Common myeloid progenitor, CD34-positive (primary cell): ENCODE measurements around the gene GPR107.
"Not testable (repeated sequence)": the region's sequence is repeated elsewhere in the genome, so short reads cannot be mapped to it uniquely, and the experiment has no call there.

Experiments
- CTCF ChIA-PET: fragments of 350-600 bp; sonication (Branson Sonifier 250); formaldehyde crosslinking; loops from one replicate; lab custom pipeline; 2021; ENCODE audit warnings: antibody characterized with exemption; lab: Charles Lee
- POLR2A ChIA-PET: fragments of 350-600 bp; sonication (Branson Sonifier 250); formaldehyde crosslinking; loops from one replicate; lab custom pipeline; 2021; ENCODE audit warnings: antibody characterized with exemption; lab: Charles Lee
- DNase-seq, 3 donors: peaks; one replicate each; pipeline versions ENCODE4 v3.0.0 to v3.0.0-alpha.2; 2013
- H3K27ac ChIP-seq, 2 experiments: 1 replicate in 1 of 2; 2 replicates in 1 of 2; pipeline ENCODE4 v1.7.0; 2013; ENCODE audit warnings: inconsistent platforms in 2 of 2, low read length in 2 of 2, mild to moderate bottlenecking in 2 of 2, low read depth in 1 of 2, moderate library complexity in 1 of 2; ENCODE audit not compliant: severe bottlenecking in 2 of 2, insufficient read depth in 1 of 2, poor library complexity in 1 of 2
- H3K27me3 ChIP-seq, 5 experiments: replicated peaks in 2 of 5; 1 replicate in 3 of 5; 2 replicates in 2 of 5; pipeline versions ENCODE4 v1.6.1 to v1.7.0; 2013; ENCODE audit warnings: low read length in 4 of 5, mild to moderate bottlenecking in 2 of 5, moderate library complexity in 2 of 5, inconsistent platforms in 1 of 5; ENCODE audit not compliant: insufficient read depth in 5 of 5, control insufficient read depth in 4 of 5
- H3K36me3 ChIP-seq, 4 experiments: 1 replicate in 2 of 4; 2 replicates in 2 of 4; pipeline versions ENCODE4 v1.6.1 to v1.7.0; 2013; ENCODE audit warnings: low read length in 3 of 4, control low read depth in 1 of 4, mild to moderate bottlenecking in 1 of 4; ENCODE audit not compliant: control insufficient read depth in 4 of 4, insufficient read depth in 4 of 4
- H3K4me1 ChIP-seq, 4 experiments: 1 replicate in 3 of 4; 2 replicates in 1 of 4; pipeline versions ENCODE4 v1.6.1 to v1.7.1; 2013; ENCODE audit warnings: low read length in 3 of 4, mild to moderate bottlenecking in 3 of 4, control low read depth in 1 of 4, inconsistent platforms in 1 of 4, moderate library complexity in 1 of 4; ENCODE audit not compliant: control insufficient read depth in 4 of 4, insufficient read depth in 4 of 4; ENCODE audit errors: control extremely low read depth in 1 of 4
- H3K4me3 ChIP-seq, 7 experiments: 1 replicate in 4 of 7; 2 replicates in 3 of 7; pipeline versions ENCODE4 v1.5.1 to v1.7.0; 2013; ENCODE audit warnings: mild to moderate bottlenecking in 7 of 7, low read length in 6 of 7, moderate library complexity in 6 of 7, inconsistent platforms in 2 of 7, low read depth in 2 of 7, control low read depth in 1 of 7; ENCODE audit not compliant: insufficient read depth in 4 of 7, control insufficient read depth in 1 of 7; ENCODE audit errors: extremely low read depth in 1 of 7
- H3K9me3 ChIP-seq, 5 experiments: 1 replicate in 4 of 5; 2 replicates in 1 of 5; pipeline versions ENCODE4 v1.6.1 to v1.7.1; 2013; ENCODE audit warnings: low read length in 4 of 5, mild to moderate bottlenecking in 2 of 5, inconsistent platforms in 1 of 5, low read depth in 1 of 5, moderate library complexity in 1 of 5; ENCODE audit not compliant: control insufficient read depth in 4 of 5, insufficient read depth in 2 of 5; ENCODE audit errors: control extremely low read depth in 1 of 5
- WGBS: methylation state at CpG from one replicate; pipeline ENCODE4 v1.1.5; 2013; ENCODE audit not compliant: insufficient coverage; 5-methylcytosine and 5-hydroxymethylcytosine counted together

The GPR107 gene

DNA sequence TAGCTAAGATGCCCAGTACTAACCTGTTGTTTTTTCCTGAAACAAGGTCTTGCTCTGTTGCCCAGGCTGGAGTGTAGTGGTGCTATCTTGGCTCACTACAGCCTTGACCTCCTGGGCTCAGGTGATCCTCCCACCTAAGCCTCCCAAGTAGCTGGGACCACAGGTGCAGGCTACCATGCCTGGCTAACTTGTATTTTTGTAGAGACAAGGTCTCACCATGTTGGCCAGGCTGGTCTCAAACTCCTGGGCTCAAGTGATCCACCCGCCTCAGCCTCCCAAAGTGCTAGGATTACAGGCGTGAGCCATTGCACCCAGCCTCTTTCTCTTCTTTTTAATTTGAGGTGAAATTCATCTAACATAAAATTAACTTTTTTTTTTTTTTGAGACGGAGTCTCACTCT, 31.9 kb upstream of the GPR107 start:
- CTCF ChIA-PET = interaction anchor here (1.9 kb wide), 1 partner anchor 18 kb away, joined by 5 read pairs; no protein-coding TSS in a partner anchor
- not testable (repeated sequence) for H3K9me3 ChIP-seq, H3K27me3 ChIP-seq, H3K4me3 ChIP-seq, H3K4me1 ChIP-seq, H3K27ac ChIP-seq, DNase-seq
- 83% methylated on average over 1 of the region's 3 CpGs for WGBS
- peaks cover 0 to 19% (median 6%) of the 10 kb centered on the region in 4 experiments for H3K36me3 ChIP-seq
- POLR2A ChIA-PET = interaction anchor here (0.6 kb wide), 1 partner anchor 160 kb away, joined by 5 read pairs; no protein-coding TSS in a partner anchor

DNA sequence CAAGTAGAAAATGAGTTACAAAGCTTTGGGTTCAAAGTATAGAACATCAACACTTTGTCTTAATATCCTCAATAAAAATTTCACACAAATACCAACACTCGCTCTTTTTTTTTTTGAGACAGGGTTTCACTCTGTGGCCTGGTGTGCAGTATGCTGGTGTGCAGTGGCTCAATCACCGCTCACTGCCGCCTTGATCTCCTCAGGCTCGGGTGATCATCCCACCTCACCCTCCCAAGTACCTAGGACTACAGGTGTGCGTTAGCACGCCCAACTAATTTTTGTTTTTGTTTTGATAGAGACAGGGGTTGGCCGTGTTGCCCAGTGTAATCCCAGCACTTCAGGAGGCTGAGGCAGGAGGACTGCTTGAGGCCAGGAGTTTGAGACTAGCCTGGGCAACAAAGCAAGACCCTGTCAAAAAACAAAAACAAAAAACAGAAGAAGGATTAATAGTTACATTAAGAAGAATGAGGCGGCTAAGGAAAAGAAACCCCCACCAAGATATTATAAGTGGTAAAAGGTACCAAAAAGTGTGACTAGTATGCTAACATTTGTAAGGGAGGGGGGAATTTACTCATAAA, 31.1 kb upstream of the GPR107 start:
- Histone ChIP-seq H3K36me3 (peaks cover 0 to 19% (median 7%) of the 10 kb centered on the region in 4 experiments), H3K27me3 (no peaks in the 10 kb centered on the region), H3K9me3 (peaks cover 0 to 3% (median 0%) of the 10 kb centered on the region in 5 experiments), H3K27ac (peak overlapping the region; percentile 14 to 49), H3K4me1 (peaks cover 3 to 12% (median 7%) of the 10 kb centered on the region in 4 experiments), H3K4me3 (no peak overlapping the region)
- CTCF ChIA-PET = interaction anchor here (1.3 to 1.9 kb wide), 2 partner anchors 17 to 18 kb away, joined by 3 to 5 read pairs; no protein-coding TSS in a partner anchor
- POLR2A ChIA-PET = interaction anchor here (0.6 to 0.8 kb wide), 3 partner anchors 14 to 161 kb away, joined by 3 to 5 read pairs (median 3); no protein-coding TSS in a partner anchor
- DNase-seq = no peak
- 50% methylated on average over 2 of the region's 8 CpGs for WGBS

DNA sequence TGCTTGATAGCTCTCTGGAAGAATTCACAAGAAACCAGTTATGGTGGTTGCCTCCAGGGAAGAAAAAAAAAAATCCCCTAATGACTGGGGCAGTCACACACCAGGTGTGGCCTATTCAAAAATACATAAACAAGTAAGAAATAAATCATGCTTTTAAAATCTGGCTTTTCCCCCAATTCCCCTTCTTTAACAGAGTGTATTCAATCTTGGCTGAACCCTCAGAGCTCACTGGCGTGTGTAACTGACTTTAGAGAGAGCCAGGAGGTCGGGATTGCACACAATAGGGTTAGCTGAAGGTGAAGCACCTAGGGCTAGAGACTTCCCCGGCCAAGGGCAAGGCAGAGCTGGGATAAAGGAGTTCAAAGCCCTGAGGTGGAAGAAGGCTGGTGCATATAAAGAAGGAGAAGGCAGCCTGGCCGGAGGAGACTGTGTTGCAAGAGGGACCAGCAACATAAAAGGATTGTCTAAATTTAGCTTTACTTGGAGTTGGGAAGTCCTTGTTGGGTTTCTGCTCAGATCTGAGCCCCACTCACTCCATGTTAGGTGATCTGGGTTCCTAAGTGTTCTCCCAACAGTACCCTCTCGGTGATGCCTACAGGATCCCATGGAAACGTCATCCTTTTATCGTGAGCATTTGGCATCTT, 30.4 kb upstream of the GPR107 start:
- H3K9me3 ChIP-seq = peaks cover 0 to 3% (median 0%) of the 10 kb centered on the region in 5 experiments
- 94% methylated on average over 6 of the region's 7 CpGs for WGBS
- no peaks in the 10 kb centered on the region for H3K27me3 ChIP-seq
- CTCF ChIA-PET = interaction anchor here (0.5 to 1.9 kb wide), 3 partner anchors 17 to 36 kb away, joined by 3 to 5 read pairs (median 3); no protein-coding TSS in a partner anchor
- POLR2A ChIA-PET = interaction anchor here (0.8 kb wide), 2 partner anchors 15 to 135 kb away, joined by 3 read pairs; no protein-coding TSS in a partner anchor
- DNase-seq = no peak
- H3K36me3 ChIP-seq = peaks cover 0 to 22% (median 8%) of the 10 kb centered on the region in 4 experiments
- H3K4me3 ChIP-seq = no peak overlapping the region
- peaks cover 3 to 12% (median 7%) of the 10 kb centered on the region in 4 experiments for H3K4me1 ChIP-seq
- peak overlapping the region in 1 of 2 experiments; percentile 49 for H3K27ac ChIP-seq

DNA sequence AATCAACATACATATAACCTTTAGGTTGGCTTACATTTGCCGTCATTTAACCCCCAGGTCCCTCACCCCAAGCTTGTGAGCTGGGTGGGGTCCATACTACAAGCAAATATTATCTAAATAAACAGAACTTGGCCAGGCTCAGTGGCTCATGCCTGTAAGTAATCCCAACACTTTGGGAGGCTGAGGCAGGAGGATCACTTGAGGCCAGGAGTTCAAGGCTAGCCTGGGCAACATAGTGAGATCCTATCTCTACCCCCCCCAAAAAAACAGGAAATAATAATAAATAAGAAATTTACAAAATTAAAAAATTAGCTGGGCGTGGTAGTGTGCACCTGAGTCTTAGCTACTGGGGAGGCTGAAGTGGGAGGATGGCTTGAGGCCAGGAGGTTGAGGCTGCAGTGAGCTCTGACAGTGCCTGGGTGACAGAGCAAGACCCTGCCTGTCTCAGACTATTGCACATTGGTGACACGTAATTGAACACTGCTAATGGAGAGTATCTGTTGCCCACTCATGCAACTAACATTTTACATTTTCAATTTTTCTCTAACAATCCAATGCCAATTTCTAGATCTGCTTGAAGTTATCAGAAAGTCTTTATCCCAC, 29.6 kb upstream of the GPR107 start:
- H3K4me1 ChIP-seq = peaks cover 3 to 12% (median 7%) of the 10 kb centered on the region in 4 experiments
- H3K36me3 ChIP-seq = peaks cover 0 to 19% (median 6%) of the 10 kb centered on the region in 4 experiments
- WGBS = 50% methylated on average over 2 of the region's 3 CpGs
- no peak for DNase-seq
- no peak overlapping the region for H3K4me3 ChIP-seq
- H3K9me3 ChIP-seq = peaks cover 0 to 3% (median 0%) of the 10 kb centered on the region in 5 experiments
- no peaks in the 10 kb centered on the region for H3K27me3 ChIP-seq
- H3K27ac ChIP-seq = peak overlapping the region in 1 of 2 experiments; percentile 27
- CTCF ChIA-PET = interaction anchor here (0.9 to 1.3 kb wide), 2 partner anchors 19 to 28 kb away, joined by 3 read pairs; no protein-coding TSS in a partner anchor
- POLR2A ChIA-PET = no interaction called here

DNA sequence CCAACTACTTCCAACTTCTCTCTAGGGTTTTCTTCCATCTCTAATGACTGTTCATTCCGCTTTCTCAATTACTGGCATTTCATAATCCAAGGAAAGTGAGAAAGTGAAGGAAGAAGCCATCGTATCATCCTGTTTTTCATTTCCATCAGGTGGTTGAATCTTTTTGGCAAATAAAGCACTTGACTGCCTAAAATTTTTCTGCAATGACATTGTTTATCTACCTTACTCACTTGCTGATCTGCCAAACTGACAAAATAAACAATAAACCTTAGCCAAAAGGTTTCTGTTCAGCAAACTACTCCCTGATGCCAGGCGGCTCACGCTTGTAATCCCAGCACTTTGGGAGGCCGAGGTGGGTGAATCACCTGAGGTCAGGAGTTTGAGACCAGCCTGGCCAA, 29.1 kb upstream of the GPR107 start:
- POLR2A ChIA-PET = no interaction called here
- H3K4me1 ChIP-seq = peaks cover 3 to 12% (median 7%) of the 10 kb centered on the region in 4 experiments

DNA sequence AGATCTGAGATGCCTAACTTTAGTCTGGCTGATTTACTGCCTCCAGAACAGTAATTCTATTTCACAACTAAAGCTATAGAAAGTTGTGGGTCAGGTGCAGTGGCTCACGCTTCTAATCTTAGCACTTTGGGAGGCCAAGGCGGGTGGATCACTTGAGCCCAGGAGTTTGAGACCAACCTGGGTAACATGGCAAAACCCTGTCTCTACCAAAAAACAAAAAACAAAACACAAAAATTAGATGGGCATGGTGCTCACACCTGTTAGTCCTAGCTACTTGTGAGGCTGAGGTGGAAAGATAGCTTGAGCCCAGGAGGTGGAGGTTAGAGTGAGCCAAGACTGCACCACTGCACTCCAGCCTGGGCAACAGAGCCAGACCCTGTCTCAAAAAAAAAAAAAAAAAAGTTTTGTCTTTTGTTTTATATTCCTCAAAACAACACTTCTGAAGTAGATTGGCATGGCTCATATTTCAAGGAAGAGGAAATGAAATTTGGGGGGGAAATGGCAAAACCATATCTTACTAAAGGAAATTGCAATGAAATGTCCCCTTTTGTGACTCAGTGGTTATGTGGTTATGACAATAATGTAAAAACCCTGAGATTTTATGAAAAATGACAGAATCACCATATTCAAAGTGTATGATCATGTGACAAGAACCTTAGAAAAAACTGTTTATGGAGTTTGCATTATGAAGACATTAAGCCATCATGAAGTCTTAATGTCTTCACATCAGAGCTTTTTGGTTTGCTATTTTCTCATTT, 26.9 kb upstream of the GPR107 start:
- H3K27me3 ChIP-seq = no peaks in the 10 kb centered on the region
- peaks cover 0 to 3% (median 0%) of the 10 kb centered on the region in 5 experiments for H3K9me3 ChIP-seq
- peaks cover 9 to 18% (median 10%) of the 10 kb centered on the region in 4 experiments for H3K4me1 ChIP-seq
- ChIA-PET CTCF (interaction anchor here (0.6 to 0.9 kb wide), 2 partner anchors 12 to 97 kb away, joined by 3 read pairs; no protein-coding TSS in a partner anchor), POLR2A (no interaction called here)
- no peak for DNase-seq
- H3K27ac ChIP-seq = no peak overlapping the region
- 100% methylated on average over 1 of the region's 2 CpGs for WGBS
- H3K4me3 ChIP-seq = no peak overlapping the region
- H3K36me3 ChIP-seq = peaks cover 0 to 16% (median 4%) of the 10 kb centered on the region in 4 experiments

More for the DNA sequence above, 29.1 kb upstream of the GPR107 start:
- no peaks in the 10 kb centered on the region for H3K27me3 ChIP-seq
- 100% methylated on average over 1 of the region's 5 CpGs for WGBS
- H3K27ac ChIP-seq = peak overlapping the region in 1 of 2 experiments; percentile 27
- CTCF ChIA-PET = interaction anchor here (0.9 kb wide), 1 partner anchor 28 kb away, joined by 3 read pairs; no protein-coding TSS in a partner anchor
- H3K36me3 ChIP-seq = peaks cover 0 to 18% (median 5%) of the 10 kb centered on the region in 4 experiments
- DNase-seq = no peak
- no peak overlapping the region for H3K4me3 ChIP-seq
- H3K9me3 ChIP-seq = peaks cover 0 to 3% (median 0%) of the 10 kb centered on the region in 5 experiments
